GM21528 (cell line): ENCODE results near the gene CGB3.
"Not testable (repeated sequence)": the region's sequence is repeated elsewhere in the genome, so short reads cannot be mapped to it uniquely, and the experiment has no call there.

Experiments
- ATAC-seq: cut with Tn5 transposase; IDR thresholded peaks from one replicate; pipeline ENCODE4 v1.9.1; 2021; ENCODE audit warnings: mild to moderate bottlenecking, moderate library complexity; ENCODE audit not compliant: unreplicated experiment, low FRiP score

CGB3 gene

DNA sequence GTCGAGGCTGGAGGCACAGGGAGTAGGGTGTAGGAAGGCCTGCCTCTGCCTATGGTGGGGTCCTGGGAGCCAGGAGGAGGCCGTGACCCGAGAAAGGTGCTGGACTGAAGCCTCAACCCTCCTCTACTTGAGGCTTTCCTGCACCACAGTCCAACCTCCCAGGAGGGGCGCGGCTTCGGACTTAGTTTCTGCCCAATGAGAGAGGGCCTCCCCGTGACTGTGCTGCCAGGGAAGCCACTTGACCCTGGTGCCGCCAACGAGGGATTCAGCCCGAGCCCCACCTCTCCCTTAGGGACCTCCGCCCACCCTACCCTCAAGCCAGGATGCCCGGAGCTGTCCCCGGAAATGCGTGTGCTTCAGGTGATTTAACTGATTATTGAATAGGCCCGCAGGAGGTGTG lies at the start of gene CGB3:
TSS of gene CGB3 (minus strand) at position 101 of the 400 bp plus-strand sequence. CDS start 362 bp downstream, outside the sequence.
- not testable (repeated sequence) for ATAC-seq

DNA sequence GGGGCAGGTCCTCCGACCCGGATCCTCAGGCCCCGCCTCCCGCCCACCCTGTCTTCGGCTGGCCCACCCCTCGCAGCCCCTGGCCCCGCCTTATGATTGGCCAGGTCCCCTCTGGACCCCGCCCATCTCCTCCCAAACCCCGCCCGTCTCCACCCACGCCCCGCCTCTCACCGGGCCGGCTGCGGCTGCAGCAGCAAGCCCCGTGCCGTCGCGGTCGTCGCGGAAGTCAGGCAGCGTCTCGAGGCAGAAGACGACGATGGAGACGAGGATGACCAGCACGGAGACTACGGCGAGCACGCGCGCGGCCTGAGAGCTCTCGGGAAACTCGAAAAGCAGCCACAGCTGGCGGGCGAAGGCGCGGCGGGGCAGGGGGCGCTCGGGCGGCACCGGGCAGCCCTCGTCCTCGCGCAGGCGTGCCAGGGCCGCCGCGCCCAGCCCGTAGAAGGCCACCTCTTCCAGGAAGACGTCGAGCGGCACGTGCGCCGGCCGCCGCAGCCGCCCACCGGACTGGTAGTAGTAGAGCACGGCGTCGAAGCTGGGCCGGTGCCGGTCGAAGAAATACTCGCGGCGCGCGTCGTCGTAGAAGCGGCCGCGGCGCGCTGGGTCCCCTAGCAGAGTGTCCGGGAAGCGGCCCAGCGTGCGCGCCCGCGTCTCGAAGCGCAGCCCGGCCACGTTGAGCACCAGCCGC lies 47.9 kb upstream of the CGB3 start:
- ATAC-seq = no peak

DNA sequence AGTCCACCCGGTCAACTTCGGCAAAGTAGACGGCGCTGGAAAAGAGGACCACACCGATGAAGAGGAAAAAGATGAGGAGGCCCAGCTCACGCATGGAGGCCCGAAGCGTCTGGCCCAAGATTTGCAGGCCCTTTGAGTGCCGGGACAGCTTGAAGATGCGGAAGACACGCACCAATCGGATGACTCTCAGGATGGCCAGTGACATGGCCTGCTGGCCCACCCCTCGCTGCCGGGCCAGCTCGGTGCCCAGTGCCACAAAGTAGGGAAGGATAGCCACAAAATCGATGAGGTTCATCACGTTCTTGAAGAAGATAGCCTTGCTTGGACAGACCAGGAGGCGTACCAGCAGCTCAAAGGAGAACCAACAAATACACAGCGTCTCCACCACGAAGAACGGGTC lies 46.3 kb upstream of the CGB3 start:
- ATAC-seq = no peak

DNA sequence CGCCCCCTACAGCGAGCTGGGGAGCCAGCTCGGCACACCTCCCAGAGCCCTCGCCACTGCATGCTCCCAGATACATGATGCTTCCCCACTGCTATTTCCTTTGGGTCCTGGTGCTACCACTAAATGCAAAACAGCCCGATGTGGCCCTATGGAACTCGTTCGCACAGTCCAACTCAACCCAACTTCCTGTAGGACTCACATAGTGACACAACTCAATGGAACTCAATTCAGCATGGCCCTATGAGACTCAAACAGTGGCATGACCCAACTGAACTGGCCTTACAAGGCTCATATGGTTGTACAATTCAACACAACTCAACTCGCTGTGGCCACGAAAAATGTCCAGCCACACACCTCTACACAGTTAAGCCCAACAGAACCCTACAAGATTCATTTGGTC lies 44.9 kb upstream of the CGB3 start:
- no peak for ATAC-seq

DNA sequence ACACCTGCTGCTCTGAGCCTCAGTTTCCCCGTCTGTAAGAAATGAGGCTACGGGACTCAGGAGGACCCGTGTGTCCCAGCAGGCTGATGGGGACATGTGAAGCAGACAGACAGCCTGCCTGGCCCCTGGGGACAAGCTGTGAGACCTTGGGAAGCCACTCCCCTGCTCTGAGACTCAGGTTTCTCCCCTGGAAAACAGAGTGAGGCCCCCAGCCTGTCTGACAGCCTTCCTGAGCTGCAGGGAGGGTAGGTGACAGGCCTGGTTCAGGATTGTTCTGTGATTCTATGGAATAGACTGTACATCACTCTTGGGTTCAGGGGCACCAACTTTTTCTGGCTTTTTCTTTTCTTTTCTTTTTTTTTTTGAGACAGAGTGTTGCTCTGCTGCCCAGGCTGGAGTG lies 43.4 kb upstream of the CGB3 start:
- ATAC-seq = no peak

DNA sequence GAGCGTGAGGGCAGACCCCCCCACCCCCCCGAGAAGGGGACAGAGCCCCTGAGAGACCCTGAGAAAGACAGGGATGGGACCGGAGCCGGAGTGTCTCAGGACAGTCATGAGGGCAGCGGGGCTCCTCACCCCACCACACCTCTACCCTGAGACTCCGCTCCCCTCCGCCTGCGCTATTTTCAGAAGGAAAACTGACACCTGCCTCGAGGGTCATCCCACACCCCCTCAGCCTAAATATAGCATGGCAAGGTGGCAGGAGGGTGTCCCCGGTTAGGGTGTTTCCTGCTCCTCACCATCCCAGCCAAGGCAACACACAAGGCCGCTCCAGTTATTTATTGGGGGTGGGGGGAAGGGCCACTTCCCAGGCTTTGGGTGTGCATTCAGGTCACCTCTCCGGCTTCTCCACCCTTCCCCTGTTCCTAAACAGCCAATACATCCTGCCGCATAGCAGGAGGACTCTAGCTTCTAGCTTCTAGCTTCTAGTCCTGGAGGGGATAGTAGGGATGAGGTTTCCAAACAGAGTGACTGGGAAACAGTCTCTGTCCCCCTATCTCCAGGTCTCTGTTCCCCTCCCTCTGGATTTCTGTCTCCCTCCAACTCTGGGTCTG lies 41.9 kb upstream of the CGB3 start:
- ATAC-seq = no peak

DNA sequence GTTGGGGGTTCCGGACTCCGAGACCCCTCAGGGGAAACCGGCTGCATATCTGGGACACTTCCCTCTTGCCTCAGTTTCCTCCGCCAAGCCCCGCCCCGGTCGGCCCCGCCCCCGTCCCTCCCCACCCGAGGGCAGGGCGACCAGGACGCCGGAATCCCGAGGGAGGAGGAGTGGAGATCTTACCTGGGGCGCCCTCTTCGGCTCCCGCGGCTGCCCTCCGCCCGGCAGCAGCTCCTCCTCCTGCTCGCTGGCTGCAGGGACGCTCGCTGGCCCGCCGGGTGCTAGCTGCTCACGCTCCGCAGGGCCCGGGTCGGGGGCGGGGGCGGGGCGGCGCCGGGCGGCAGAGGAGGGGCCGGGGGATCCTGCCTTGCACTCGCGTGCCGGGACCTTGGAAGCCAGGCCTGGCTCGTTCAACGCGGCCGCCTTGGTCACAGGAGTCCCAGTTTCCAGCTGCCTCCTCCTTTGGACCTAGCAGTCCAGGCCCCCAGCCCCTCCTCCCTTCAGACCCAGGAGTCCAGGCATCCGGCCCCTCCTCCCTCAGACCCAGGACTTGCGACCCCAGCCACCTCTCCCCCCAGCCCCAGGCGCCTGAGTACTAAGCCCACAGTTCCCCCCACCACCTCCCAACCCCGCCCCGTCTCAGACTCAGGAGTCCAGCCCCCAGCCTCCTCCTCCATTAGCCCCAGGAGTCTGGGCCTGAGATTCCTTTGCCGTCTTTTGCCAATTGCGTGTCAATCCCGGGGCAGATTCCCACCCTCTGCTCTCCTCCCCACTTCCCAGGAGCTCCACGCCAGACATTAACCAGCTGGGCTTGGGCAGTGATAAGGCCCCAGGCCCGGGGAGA lies 40.9 kb upstream of the CGB3 start, which contains the start of gene NTF4:
TSS of gene NTF4 (minus strand) at position 51 of the 844 bp plus-strand sequence. CDS start 2,821 bp downstream, outside the sequence.
- ATAC-seq = no peak

DNA sequence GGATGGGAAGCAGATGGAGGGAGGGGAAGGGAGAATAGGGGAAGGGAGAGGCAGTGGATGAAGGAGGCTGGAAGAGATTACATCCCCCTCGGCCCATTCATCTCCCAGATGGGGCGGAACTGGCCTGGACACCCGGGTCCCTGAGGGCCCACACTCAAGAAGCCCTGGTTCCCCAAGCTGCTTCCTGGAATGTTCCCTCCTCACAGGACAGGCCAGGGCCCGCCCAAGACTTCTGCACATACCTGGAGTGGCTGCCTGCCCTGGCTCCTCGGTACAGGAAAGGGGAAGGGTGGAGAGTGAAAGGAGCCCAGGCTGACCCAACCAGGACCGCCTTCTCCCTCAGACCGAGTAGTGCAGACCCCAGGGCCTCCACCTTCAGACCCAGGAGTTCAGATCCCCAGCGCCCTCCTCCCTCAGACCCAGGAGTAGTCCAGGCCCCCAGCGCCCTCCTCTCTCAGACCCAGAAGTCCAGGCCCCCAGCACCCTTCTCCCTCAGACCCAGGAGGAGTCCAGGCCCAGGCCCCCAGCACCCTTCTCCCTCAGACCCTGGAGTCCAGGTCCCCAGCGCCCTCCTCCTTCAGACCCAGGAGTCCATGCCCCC lies 40.0 kb upstream of the CGB3 start:
- no peak for ATAC-seq

DNA sequence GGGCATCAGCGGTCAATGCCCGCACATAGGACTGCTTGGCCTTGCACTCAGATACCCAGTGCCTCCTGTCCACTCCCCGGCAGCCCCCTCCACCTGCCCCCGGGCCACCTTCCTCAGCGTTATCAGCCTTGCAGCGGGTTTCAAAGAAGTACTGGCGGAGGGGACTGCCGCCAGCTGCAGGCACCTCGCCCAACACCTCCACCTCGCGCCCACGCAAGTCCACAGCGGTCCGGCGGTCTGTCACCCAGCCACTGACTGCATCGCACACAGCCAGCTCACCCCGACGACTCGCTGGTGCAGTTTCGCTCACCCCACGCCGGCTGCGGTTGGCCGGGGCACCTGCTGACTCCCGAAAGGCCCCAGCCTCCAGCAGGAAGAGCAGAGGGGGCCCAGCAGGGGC lies 37.3 kb upstream of the CGB3 start:
- no peak for ATAC-seq

DNA sequence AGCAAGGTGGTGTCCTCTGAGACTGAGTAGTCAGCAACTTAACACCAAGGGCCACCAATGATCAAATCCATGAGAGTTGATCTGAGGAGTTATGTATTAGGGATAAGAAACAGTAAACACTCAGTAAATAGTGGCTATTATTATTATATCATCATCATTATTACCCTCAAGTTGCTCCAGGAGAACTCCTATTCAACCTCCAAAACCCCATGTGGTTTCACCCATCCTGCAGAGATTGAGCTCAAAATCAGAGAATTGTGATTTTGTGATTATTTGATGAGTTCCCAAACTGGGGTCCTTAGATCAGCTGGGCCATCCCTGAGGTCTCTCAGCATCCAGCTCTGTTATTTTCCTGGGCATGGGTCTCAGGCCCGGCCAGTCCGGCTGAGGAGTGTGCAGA lies 36.9 kb upstream of the CGB3 start:
- ATAC-seq = no peak

DNA sequence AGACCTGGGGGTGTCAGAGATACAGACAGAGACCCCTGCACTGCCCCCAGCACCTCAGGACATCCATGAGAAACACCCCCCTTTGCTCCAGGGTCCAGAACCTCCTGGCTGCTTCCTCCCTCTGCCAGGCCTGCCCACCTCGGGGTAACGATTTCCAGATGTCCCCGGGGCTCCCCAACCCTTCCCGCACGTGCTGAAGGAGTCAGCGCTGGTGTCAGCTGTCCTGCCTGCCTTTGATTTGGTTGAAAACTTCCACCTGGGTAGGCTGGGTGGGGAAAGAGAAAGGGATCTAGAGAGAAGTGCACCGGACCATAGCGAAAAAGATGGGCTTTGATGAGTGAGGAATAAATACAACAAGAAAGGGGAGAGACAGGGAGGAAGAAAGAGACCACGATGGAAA lies 34.9 kb upstream of the CGB3 start:
- ATAC-seq = no peak

DNA sequence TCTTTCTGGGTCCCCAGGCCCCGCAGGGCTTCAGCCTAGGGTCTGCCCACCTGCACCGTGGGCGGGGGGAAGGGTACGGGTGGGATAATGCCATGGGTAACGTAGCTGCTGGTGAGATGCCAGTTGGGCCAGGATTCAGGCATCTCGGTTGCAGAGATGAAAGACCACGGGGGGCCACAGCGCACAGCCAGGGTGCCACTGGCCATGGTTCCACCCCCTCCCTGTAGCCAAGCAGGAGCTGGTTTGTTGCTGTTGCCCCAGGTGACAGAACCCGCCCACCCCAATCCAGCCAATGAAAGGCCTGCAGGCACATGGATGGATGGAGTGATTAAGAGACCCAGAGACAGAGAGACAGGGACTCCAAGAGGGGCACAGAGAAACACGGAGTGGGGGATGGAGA lies 34.4 kb upstream of the CGB3 start:
- ATAC-seq = no peak

DNA sequence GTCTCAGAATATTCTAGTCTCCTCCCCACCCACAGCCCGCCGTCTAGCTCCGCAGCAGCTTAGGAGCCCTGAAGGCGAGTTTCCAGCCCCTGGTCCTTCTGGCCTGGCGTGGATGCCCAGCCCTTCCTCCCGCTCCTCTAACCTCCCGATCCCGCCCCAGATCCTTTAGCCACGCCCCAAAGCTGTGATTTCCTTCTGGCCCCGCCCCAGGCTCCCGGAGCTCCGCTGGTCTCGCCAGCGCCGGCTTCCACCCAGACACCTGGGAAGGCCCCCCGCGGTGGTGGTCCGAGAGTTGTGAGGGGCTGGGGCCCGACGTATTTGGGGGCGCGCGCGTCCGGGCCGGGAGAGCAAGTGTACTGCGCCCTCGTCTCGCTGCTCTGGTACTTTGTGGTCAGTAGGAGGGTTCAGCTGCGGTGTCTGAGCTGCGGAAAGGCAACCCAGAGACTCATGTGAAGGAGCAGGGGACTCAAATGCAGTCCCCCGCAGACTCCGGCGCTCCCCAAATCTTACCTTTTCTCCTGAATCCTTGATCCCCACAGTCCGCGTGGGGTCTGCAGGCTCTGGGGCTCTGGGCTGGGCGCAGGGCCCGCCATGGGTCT lies 33.6 kb upstream of the CGB3 start, which contains the start of gene CGB7:
TSS of gene CGB7 (minus strand) at position 114 of the 599 bp plus-strand sequence. CDS start 2,374 bp downstream, outside the sequence.
- no peak for ATAC-seq

DNA sequence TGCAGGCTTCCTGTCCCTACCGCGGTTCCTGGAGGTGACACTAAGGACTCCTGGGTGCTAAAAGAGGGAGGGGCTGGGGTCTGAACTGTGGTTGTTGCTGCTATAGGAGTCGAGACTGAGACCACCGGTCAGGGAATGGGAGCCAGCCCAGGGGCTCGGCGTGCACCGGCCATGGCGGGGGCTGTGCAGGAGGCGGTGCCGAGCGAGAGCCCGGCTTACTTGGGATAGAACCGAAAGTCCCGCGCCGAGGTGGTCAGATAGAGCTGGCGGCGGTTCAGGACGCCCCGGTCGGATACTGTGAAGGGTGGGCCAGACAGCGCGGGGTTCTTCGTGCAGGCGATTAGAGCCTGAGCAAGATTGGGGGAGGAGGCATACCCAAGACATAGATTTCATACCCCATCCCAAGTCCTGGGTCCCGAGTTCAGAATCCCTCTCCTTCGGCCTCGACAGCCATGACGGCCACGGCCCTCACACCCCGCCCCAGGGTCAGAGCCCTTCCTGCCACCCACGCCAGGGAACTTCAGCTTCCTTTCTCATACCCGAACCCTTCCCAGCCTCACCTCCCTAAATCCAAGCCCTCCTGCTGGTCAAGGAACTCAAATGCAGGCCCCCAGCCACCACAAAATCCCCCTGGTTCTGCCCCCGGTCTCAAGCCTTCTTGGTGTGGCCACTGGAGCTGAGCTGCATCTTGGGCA lies 32.9 kb upstream of the CGB3 start:
- not testable (repeated sequence) for ATAC-seq

DNA sequence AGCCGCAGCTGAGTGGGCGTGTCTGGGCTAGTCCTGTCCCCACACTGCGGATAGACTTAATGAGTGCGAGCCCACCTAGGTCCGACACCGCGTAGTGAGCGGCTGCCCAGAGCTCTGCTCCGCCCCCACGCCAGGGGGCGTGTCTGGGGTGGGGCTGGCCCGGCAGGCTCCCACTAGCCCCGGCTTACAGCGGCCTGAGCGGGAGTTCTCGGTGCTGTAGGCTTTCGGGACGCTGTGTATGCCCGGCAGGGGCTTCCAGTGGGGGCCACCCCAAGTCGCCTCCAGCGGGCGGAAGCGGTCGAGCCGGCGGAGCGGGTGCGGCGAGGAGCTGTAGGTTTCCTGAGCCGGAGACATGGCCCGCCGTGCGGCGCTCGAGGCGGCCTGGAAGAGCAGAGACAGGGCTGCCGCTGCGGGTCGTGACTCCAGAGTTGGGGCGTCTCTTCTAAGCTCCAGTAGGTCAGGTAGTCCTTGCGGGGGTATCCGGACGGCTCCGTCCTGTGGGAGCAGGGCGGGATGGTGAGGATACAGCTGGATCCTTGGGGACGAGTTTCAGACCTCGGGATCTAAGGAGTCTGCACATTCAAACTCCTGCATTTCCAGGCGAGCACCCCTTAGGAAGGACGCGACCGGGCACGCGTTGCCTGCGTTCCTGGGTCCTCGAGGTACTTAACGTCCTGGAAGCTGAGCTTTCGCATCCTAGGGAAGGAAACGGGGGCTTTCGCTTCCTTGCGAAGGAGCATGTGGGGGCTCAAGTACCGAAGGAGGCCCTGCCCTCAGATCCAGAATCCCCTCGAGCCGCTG lies 32.2 kb upstream of the CGB3 start:
- ATAC-seq = no peak

DNA sequence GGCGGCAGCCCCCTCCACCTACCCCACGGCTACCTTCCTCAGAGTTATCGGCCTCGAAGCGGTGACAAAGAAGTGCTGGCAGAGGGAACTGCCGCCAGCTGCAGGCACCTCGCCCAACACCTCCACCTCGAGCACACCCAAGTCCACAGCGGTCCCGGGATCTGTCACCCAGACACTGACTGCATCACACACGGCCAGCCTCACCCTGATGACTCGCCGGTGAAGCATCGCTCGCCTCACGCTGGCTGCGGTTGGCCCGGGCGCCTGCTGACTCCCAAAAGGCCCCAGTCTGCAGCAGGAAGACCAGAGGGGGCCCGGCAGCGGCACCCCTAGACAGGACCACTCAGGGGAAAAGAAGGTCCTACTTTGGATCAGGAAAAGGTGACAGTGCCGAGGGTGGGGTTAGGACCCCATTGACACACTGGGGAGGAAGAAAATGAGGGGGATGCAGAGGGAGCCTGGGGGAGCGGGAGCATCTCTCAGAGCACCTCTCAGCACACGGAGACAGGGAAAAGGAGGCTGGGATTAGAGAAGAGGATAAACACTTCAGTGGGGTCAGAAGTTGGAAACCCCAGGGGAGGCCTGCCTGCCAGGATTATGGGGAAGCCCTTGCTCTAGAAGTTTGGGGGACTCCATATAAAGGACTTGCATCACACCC lies 26.4 kb upstream of the CGB3 start:
- not testable (repeated sequence) for ATAC-seq

DNA sequence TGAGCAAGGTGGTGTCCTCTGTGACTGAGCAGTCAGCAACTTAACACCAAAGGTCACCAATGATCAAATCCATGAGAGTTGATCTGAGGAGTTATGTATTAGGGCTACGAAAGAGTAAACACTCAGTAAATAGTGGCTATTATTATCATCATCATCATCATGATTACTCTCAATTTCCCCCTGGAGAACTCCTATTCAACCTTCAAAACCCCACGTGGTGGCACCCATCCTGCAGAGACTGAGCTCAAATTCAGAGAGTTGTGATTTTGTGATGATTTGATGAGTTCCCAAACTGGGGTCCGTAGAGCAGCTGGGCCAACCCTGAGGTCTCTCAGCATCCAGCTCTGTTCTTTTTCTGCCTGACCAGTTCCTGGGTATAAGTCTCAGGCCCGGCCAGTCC lies 25.7 kb upstream of the CGB3 start:
- ATAC-seq = not testable (repeated sequence)

DNA sequence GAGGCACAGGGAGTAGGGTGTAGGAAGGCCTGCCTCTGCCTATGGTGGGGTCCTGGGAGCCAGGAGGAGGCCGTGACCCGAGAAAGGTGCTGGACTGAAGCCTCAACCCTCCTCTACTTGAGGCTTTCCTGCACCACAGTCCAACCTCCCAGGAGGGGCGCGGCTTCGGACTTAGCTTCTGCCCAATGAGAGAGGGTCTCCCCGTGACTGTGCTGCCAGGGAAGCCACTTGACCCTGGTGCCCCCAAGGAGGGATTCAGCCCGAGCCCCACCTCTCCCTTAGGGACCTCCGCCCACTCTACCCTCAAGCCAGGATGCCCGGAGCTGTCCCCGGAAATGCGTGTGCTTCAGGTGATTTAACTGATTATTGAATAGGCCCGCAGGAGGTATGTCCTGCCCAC lies 24.9 kb upstream of the CGB3 start, which contains the start of gene CGB8:
TSS of gene CGB8 (minus strand) at position 101 of the 400 bp plus-strand sequence. CDS start 372 bp downstream, outside the sequence.
- not testable (repeated sequence) for ATAC-seq
